Left lung (tissue), 10 donors: ENCODE data around the gene IFT52. TPM values are rescaled to one million over a fixed set of nuclear protein-coding genes. Genes with fewer than 3 reads are reported as not detected.
A peak's percentile ranks its signal among the peaks of the same experiment; 100 is the strongest.

ENCODE experiments used
- ATAC-seq: fragments of 200-7000 bp; cut with Tn5 transposase; one replicate; pipeline ENCODE4 v1.9.1; 2020; ENCODE audit warnings: moderate library complexity
- DNase-seq, 4 donors: peaks; one replicate each; pipeline ENCODE4 v3.0.0-alpha.2; 2013 to 2020
- H3K27ac ChIP-seq, 2 donors: fragments of 200-600 bp; sonication (generic) in 1 of 2; one replicate each; pipeline versions ENCODE4 v1.5.0 to v1.8.0; 2020 to 2021
- H3K27me3 ChIP-seq, 2 donors: fragments of 200-600 bp; sonication (generic) in 1 of 2; one replicate each; pipeline versions ENCODE4 v1.5.0 to v1.8.0; 2020 to 2021
- H3K36me3 ChIP-seq, 2 donors: fragments of 200-600 bp; sonication (generic) in 1 of 2; one replicate each; pipeline versions ENCODE4 v1.5.0 to v1.8.0; 2020 to 2021
- H3K4me1 ChIP-seq, 2 donors: fragments of 200-600 bp; one replicate each; pipeline ENCODE4 v1.8.0; 2021
- H3K4me3 ChIP-seq, 2 donors: fragments of 200-600 bp; sonication (generic) in 1 of 2; one replicate each; pipeline versions ENCODE4 v1.5.0 to v1.8.0; 2020 to 2021; ENCODE audit warnings: mild to moderate bottlenecking in 1 of 2
- H3K9me3 ChIP-seq, 2 donors: fragments of 200-600 bp; sonication (generic) in 1 of 2; one replicate each; pipeline versions ENCODE4 v1.5.0 to v1.8.0; 2020 to 2021
- intact Hi-C, 2 donors: fragments of 100-400 bp; cut with DNase I; formaldehyde crosslinking; loops; one replicate each; pipeline versions ENCODE4 v1.11.2 to v1.14.2; 2022
- polyA plus RNA-seq, 6 donors: library from polyadenylated mRNA; unstranded; fragments of 120-200 nt; gene quantifications; one replicate each; pipeline ENCODE4 v1.2.1, GENCODE V29; 2013; ENCODE audit not compliant: insufficient read length in 6 of 6
- total RNA-seq, 2 donors: library from RNA; stranded (reverse); fragmentation: NEBNext Ultra II Directional; extraction: Animal tissue kit (Norgen Biotek cat#: 25700); gene quantifications; one replicate each; pipeline ENCODE4 v1.2.1, GENCODE V29; 2021
- TF ChIP-seq, protein P1 (sequence below), 2 donors: fragments of 200-600 bp; sonication (generic) in 1 of 2; IDR thresholded peaks; one replicate each; pipeline versions ENCODE4 v1.5.0 to v1.8.0; 2021; ENCODE audit warnings: antibody characterized with exemption in 2 of 2
- donor health status: DM: no; HTN: yes; CAD: no.
- donor health status: DM: no; HTN: no; CAD: no.

IFT52 gene
- total and polyA plus RNA-seq, 8 donors, result 19.4 to 81.2 (median 72.1) TPM

DNA sequence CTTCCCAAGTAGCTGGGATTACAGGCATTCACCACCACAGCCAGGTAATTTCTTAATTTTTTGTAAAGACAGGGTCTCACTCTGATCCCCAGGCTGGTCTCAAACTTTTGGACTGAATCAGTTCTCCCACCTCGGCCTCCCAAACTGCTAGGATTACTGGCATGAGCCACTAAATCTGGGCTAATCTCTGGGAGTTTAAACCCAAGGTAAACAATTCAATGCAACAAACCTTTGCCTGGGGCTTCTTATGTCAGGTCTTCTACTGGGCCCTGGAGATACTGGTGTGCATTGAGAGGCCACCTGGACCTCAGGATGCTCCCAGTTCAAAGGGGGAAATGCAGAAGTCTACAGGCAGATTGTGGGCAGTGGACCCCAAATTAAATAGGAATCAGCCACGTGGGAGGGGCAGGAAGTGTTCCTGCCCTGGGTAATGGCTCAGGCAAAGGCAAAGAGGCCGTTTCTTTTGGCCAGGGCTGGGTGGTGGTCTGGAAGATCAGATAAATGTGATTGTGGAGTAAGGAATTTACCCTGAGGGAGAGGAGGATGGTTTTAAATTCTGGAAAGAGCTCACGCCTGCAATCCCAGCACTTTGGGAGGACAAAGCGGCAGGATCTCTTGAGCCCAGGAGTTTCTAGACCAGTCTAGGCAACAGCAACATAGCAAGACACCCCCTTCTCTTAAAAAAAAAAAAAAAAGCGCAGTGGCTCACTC is 74.9 kb downstream of the IFT52 start:
- no peak overlapping the region for H3K27ac ChIP-seq
- ATAC-seq (no peak), DNase-seq (peak in 1 of 4 donors; percentile 1)
- no peaks in the 10 kb centered on the region for H3K36me3 ChIP-seq
- intact Hi-C loops, result no loop called here
- H3K4me1 ChIP-seq, result peaks cover 6 to 18% of the 10 kb centered on the region in 2 donors
- no peaks in the 10 kb centered on the region for H3K9me3 ChIP-seq
- peaks cover 0 to 64% of the 10 kb centered on the region in 2 donors for H3K27me3 ChIP-seq
- H3K4me3 ChIP-seq, result no peak overlapping the region
- TF ChIP-seq, protein P1, sequence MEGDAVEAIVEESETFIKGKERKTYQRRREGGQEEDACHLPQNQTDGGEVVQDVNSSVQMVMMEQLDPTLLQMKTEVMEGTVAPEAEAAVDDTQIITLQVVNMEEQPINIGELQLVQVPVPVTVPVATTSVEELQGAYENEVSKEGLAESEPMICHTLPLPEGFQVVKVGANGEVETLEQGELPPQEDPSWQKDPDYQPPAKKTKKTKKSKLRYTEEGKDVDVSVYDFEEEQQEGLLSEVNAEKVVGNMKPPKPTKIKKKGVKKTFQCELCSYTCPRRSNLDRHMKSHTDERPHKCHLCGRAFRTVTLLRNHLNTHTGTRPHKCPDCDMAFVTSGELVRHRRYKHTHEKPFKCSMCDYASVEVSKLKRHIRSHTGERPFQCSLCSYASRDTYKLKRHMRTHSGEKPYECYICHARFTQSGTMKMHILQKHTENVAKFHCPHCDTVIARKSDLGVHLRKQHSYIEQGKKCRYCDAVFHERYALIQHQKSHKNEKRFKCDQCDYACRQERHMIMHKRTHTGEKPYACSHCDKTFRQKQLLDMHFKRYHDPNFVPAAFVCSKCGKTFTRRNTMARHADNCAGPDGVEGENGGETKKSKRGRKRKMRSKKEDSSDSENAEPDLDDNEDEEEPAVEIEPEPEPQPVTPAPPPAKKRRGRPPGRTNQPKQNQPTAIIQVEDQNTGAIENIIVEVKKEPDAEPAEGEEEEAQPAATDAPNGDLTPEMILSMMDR (IDR thresholded peaks at IDR 0.05), result no peak

DNA sequence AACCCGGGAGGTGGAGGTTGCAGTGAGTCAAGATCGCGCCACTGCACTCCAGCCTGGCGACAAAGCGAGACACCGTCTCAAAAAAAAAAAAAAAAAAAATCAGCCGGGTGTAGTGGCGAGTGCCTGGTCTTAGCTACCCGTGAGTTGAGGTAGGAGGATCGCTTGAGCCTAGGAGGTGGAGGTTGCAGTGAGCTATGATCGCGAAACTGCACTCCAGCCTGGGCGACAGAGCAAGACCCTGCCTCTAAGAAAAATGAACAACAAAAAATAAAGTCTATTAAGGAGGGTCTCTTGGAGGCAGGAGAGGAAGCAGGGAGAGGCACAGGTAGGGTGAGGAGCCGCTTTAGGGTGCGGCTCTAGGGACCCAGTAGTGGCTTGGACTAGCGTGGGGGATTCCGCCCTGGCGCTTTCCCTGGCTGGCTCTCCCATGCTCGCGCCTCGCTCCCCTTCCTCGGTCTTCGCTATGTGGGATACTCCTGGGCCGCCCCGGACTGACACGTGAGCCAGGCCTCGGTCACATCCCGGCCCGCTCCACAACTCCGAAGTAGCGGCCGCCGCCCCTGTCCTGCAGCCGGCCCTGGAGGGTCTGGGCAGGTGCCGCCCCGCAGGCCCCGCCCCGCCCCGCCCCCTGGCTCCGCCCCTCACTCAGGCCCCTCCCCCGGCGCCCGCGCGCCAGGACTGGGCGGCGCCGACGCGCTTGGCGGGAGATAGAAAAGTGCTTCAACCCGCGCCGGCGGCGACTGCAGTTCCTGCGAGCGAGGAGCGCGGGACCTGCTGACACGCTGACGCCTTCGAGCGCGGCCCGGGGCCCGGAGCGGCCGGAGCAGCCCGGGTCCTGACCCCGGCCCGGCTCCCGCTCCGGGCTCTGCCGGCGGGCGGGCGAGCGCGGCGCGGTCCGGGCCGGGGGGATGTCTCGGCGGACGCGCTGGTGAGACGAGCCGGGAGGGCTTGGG is 75.9 kb downstream of the IFT52 start, which contains the start of gene MYBL2:
Gene MYBL2 (plus strand): TSS at position 739 of the 953 bp plus-strand sequence. CDS start 170 bp downstream, at position 909.
- peak; percentile 96 for ATAC-seq
- intact Hi-C loops, result no loop called here
- Histone ChIP-seq H3K4me3 (peak within 1 kb of the TSS; percentile 14 to 46), H3K27ac (no peak within 1 kb of the TSS), H3K9me3 (no peaks in the 10 kb centered on the region), H3K4me1 (peaks cover 6 to 18% of the 10 kb centered on the region in 2 donors), H3K36me3 (no peaks in the 10 kb centered on the region), H3K27me3 (peaks cover 0 to 64% of the 10 kb centered on the region in 2 donors)
- TF ChIP-seq, protein P1 (IDR thresholded peaks at IDR 0.05), result no peak
- DNase-seq, result peak; percentile 25 to 93 (median 62)

DNA sequence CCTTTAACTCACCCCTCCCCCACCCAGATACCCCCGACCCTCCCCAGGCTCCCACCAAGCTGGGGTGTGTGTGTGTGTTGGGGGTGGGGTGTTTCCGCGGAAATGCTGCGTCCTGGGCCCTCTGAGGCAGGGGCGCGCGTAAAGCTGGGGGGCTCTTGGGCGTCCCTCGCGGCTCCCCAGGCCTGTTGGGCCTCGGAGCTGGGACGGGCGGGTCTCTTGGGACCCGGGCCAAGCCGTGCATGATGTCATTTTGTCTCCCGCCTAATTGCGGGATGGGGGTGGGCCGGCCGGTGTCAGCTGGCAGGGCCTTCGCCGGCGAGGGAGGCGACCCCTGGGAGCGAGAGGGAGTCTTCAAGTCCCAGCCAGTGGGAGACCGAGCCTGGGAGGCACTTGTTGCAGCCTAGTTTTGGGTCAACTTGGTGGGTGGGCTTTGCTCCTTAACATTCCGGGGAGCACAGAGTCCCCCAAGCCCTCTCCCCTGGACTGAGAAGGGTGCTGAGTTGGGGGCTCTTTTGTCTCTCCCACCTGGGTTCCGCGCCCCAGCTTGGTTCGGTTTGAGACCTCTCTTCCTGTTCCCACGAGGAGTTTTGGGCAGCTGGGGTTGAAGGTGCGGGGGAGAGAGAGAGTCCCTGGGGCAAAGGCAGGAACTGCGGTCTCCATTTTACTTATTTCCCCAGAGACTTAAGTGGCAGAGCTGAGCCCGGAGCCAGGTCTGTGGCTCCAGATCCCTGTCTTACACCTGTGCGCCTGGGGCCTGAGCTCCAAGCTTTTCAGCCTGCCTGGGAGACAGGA is 76.8 kb downstream of the IFT52 start:
- Histone ChIP-seq H3K9me3 (no peaks in the 10 kb centered on the region), H3K27me3 (peaks cover 0 to 64% of the 10 kb centered on the region in 2 donors), H3K4me3 (peak overlapping the region in 1 of 2 donors; percentile 46), H3K27ac (no peak overlapping the region), H3K4me1 (peaks cover 6 to 18% of the 10 kb centered on the region in 2 donors), H3K36me3 (no peaks in the 10 kb centered on the region)
- intact Hi-C loops, result no loop called here
- TF ChIP-seq, protein P1 (IDR thresholded peaks at IDR 0.05), result no peak
- no peak for ATAC-seq
- DNase-seq, result peak in 2 of 4 donors; percentile 36 to 69

DNA sequence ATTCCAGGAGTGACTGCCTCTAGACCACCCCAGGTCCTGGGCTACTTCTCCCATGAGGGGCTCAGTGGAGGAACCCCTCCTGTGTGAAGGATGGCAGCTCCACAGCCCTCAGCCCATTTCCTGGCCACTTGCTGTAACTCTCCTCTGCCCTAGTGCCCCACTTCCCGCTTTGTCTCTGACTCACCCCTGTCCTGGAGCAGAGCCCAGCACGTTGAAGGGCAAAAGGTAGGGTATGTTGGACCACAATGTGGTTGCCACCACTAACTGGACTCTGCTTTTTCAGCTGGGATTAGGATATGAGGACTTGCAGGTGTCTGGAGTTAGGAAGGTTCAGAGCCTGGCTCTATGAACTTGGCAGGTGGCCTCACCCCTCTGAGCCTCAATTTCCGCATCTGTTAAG is 78.6 kb downstream of the IFT52 start:
- DNase-seq (no peak), ATAC-seq (no peak)
- no peaks in the 10 kb centered on the region for H3K9me3 ChIP-seq
- peaks cover 0 to 58% of the 10 kb centered on the region in 2 donors for H3K27me3 ChIP-seq
- H3K36me3 ChIP-seq, result no peaks in the 10 kb centered on the region
- H3K4me3 ChIP-seq, result no peak overlapping the region
- peaks cover 6 to 18% of the 10 kb centered on the region in 2 donors for H3K4me1 ChIP-seq
- intact Hi-C loops, result no loop called here
- TF ChIP-seq, protein P1 (IDR thresholded peaks at IDR 0.05), result no peak
- no peak overlapping the region for H3K27ac ChIP-seq
